Psoas muscle (tissue), 8 donors: ENCODE results near the gene RPL5. TPM values are rescaled to one million over a fixed set of nuclear protein-coding genes. Genes with fewer than 3 reads are reported as not detected.
"Not testable (repeated sequence)": the region's sequence is repeated elsewhere in the genome, so short reads cannot be mapped to it uniquely, and the experiment has no call there.

Source experiments
- ATAC-seq, 4 donors: fragments of 200-7000 bp; cut with Tn5 transposase; one replicate each; pipeline ENCODE4 v1.9.1; 2020; ENCODE audit warnings: moderate library complexity in 3 of 4, mild to moderate bottlenecking in 2 of 4
- DNase-seq, 2 donors: peaks; one replicate each; pipeline ENCODE4 v3.0.0-alpha.2; 2020
- H3K27ac ChIP-seq: fragments of 200-600 bp; one replicate; pipeline ENCODE4 v1.8.0; 2022
- H3K27me3 ChIP-seq, 3 donors: fragments of 200-600 bp in 1 of 3; one replicate each; pipeline versions ENCODE4 v1.6.1 to v1.8.0; 2013 to 2022; ENCODE audit warnings: low read length in 2 of 3, mild to moderate bottlenecking in 2 of 3, moderate library complexity in 1 of 3; ENCODE audit not compliant: insufficient read depth in 3 of 3
- H3K36me3 ChIP-seq, 2 donors: fragments of 200-600 bp in 1 of 2; one replicate each; pipeline versions ENCODE4 v1.6.1 to v1.8.0; 2013 to 2022; ENCODE audit warnings: low read depth in 1 of 2, mild to moderate bottlenecking in 1 of 2, moderate library complexity in 1 of 2; ENCODE audit not compliant: insufficient read depth in 1 of 2
- H3K4me1 ChIP-seq: fragments of 200-600 bp; one replicate; pipeline ENCODE4 v1.8.0; 2022
- H3K4me3 ChIP-seq: fragments of 200-600 bp; one replicate; pipeline ENCODE4 v1.8.0; 2022; ENCODE audit warnings: mild to moderate bottlenecking
- H3K9me3 ChIP-seq: fragments of 200-600 bp; one replicate; pipeline ENCODE4 v1.8.0; 2022
- CTCF ChIP-seq: fragments of 200-600 bp; IDR thresholded peaks from one replicate; pipeline ENCODE4 v1.8.0; 2022; ENCODE audit warnings: antibody characterized with exemption
- WGBS, 3 donors: extraction: QIAGEN DNeasy Blood & Tissue Kit; methylation state at CpG; one replicate each; pipeline versions ENCODE4 v1.1.6 to v1.1.7; 2013; 5-methylcytosine and 5-hydroxymethylcytosine counted together
- intact Hi-C, 2 donors: fragments of 100-400 bp; cut with DNase I; formaldehyde crosslinking; loops; one replicate each; pipeline versions ENCODE4 v1.11.0 to v1.14.2; 2022
- long read RNA-seq, 2 donors: library from polyadenylated mRNA; unstranded; transcript quantifications; one replicate each; pipeline ENCODE4 v2.0.0, GENCODE V29; 2021
- polyA plus RNA-seq, 3 donors: library from polyadenylated mRNA; stranded (reverse); fragments of 200-250 nt; gene quantifications; one replicate each; pipeline ENCODE4 v1.2.3, GENCODE V29; 2013
- total RNA-seq, 4 donors: library from RNA; stranded (reverse); fragmentation: NEBNext Ultra II Directional in 2 of 4; extraction: Animal tissue kit (Norgen Biotek cat#: 25700) in 2 of 4; gene quantifications; one replicate each; pipeline versions ENCODE4 v1.2.1 to v1.2.4, GENCODE V29; 2021 to 2023
- donor health status: healthy with polysubstance abuse.
- donor health status: DM: no; HTN: no; CAD: no; lungs with moderate emphysema.
- donor health status: Bipolar disorder and iron deficiency.
- donor health status: healthy.
- donor health status: DM: yes; HTN: yes; CAD: no.
- donor health status: DM: no; HTN: no; CAD: no.
- donor health status: DM: no; HTN: no; CAD: no.
- donor health status: DM: yes; HTN: yes; CAD: no.

Gene RPL5
- total RNA-seq = 100 to 1,000 TPM; 353 to 601 (median 570) TPM
- polyA plus RNA-seq = 1,000 to 10,000 TPM in 2 of 3 donors, 100 to 1,000 TPM in 1; 885 to 1,760 (median 1,117) TPM
- long read RNA-seq, donor 1, transcript RPL5-208 (8 exons, 1,085 nt) = major isoform, 172 of 207 reads
- long read RNA-seq, donor 1, transcript RPL5-205 (3 exons, 1,210 nt) = minor isoform, 11 of 207 reads
- long read RNA-seq, donor 1, partial matches to known transcripts = 17 of 207 reads
- long read RNA-seq, donor 1, other reads (novel, unspliced or antisense) = 5 of 207 reads
- long read RNA-seq, donor 2, transcript RPL5-205 (3 exons, 1,210 nt) = minor isoform, 11 of 330 reads
- long read RNA-seq, donor 2, transcript RPL5-208 (8 exons, 1,085 nt) = major isoform, 298 of 330 reads
- long read RNA-seq, donor 2, transcript RPL5-210 (7 exons, 896 nt) = minor isoform, 5 of 330 reads
- long read RNA-seq, donor 2, partial matches to known transcripts = 9 of 330 reads
- long read RNA-seq, donor 2, other reads (novel, unspliced or antisense) = 7 of 330 reads

- peak; percentile 97 to 99 (median 98) for ATAC-seq
- WGBS, 3 donors = 0 to 1% (median 0%) methylated on average over 57 of the region's 57 CpGs
- DNase-seq = peak; percentile 97 to 99
- Histone ChIP-seq H3K36me3 (peaks cover 13 to 37% of the 10 kb centered on the region in 2 donors), H3K4me1 (peaks cover 26% of the 10 kb centered on the region), H3K9me3 (no peaks in the 10 kb centered on the region), H3K27ac (peak within 1 kb of the TSS; percentile 89), H3K27me3 (no peaks in the 10 kb centered on the region), H3K4me3 (peak within 1 kb of the TSS; percentile 97)
- peak; percentile 86 for TF ChIP-seq CTCF
- intact Hi-C loops = no loop called here
Measured at GRCh38 chr1:92831762-92832536, at the start of gene RPL5. TSS of gene RPL5 (plus strand) at chr1:92832040. CDS start at chr1:92832115, 75 bp downstream.

- peak; percentile 16 for TF ChIP-seq CTCF
- H3K9me3 ChIP-seq, H3K27me3 ChIP-seq, H3K36me3 ChIP-seq, intact Hi-C loops: not testable (repeated sequence)
- peak; percentile 26 to 53 for DNase-seq
- peak overlapping the region; percentile 97 for H3K27ac ChIP-seq
- peaks cover 11% of the 10 kb centered on the region for H3K4me1 ChIP-seq
- peak overlapping the region; percentile 88 for H3K4me3 ChIP-seq
- ATAC-seq = peak in 1 of 4 donors; percentile 30
- 45 to 57% (median 46%) methylated on average over 14 of the region's 14 CpGs for whole genome bisulfite sequencing, 3 donors
Measured at GRCh38 chr1:92783550-92783949, 48.3 kb upstream of the RPL5 start.

- intact Hi-C loops = no loop called here
- peak; percentile 53 to 71 for DNase-seq
Measured at GRCh38 chr1:92784021-92784638, 47.7 kb upstream of the RPL5 start.

More at GRCh38 chr1:92784021-92784638, 47.7 kb upstream of the RPL5 start:
- peak overlapping the region; percentile 97 for H3K27ac ChIP-seq
- WGBS, 3 donors = 1% methylated on average over 11 to 24 of the region's 25 CpGs
- peak in 3 of 4 donors; percentile 47 to 51 (median 48) for ATAC-seq
- TF ChIP-seq CTCF = no peak
- no peaks in the 10 kb centered on the region for H3K36me3 ChIP-seq
- H3K9me3 ChIP-seq = no peaks in the 10 kb centered on the region
- H3K4me1 ChIP-seq = peaks cover 11% of the 10 kb centered on the region
- H3K4me3 ChIP-seq = peak overlapping the region; percentile 88
- no peaks in the 10 kb centered on the region for H3K27me3 ChIP-seq
